Stimulated activated CD4-positive, alpha-beta T cell treated with anti-CD3 and anti-CD28 coated beads, Interleukin-1b, Interleukin-23, amount 100 ng/mL, for 24 hours (primary cell): ENCODE results near the gene ATXN1.
"Not testable (repeated sequence)": the region's sequence is repeated elsewhere in the genome, so short reads cannot be mapped to it uniquely, and the experiment has no call there.

ENCODE experiments used
- DNase-seq, 4 experiments: peaks; one replicate each; pipeline ENCODE4 v3.0.0-alpha.2; 2020; ENCODE audit warnings: low read depth in 4 of 4, low spot score in 1 of 4

Gene ATXN1

DNA sequence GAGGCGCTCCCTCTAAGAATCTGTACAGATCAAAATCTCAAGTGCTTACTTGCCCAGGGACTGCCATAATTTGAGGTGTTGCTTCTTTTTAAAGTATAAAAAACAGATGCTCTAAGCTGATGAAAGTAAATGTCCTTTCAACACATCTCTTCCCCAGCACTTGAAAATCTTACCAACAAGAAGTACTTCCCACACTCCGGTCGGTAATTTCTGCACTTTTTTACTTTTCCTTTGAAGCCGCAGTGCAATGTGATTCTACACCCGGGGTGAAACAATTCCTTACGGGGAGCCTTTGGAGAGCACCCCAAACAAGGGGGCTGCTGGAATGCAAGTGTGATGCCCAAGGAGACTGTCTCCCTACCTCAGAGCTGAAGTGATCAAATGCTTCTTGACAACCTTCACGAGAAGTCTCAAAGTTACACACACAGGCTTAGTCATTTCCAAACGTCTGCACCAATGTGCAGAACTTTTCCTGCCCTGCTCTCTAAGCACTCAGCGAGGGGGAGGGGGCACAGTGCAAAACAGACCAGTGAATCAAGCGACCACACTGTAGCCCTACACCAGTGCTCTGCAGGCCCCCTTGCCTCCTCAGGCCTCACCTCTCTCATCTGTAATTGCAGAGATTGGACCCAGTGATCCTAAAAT lies 56.7 kb downstream of the ATXN1 start:
- peak in 2 of 4 experiments; percentile 53 to 58 for DNase-seq

GRCh38 chr6:16702627-16703378 lies 58.5 kb downstream of the ATXN1 start:
- DNase-seq, result not testable (repeated sequence)

DNA sequence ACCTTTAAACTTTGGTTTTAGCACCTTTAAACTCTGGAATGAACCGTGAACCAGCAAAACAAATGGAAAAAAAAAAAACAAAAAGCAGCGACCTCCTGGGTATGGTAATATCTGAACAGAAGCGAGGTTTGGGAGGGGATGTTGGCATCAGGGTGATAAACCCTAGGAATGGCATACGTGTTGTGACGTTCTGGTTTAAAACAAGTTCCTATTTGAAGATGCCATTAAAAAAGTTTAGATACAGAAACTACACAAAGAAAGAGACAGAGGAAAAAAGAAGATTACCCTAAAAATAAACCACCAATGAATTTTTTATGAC lies 60.4 kb downstream of the ATXN1 start:
- no peak for DNase-seq

DNA sequence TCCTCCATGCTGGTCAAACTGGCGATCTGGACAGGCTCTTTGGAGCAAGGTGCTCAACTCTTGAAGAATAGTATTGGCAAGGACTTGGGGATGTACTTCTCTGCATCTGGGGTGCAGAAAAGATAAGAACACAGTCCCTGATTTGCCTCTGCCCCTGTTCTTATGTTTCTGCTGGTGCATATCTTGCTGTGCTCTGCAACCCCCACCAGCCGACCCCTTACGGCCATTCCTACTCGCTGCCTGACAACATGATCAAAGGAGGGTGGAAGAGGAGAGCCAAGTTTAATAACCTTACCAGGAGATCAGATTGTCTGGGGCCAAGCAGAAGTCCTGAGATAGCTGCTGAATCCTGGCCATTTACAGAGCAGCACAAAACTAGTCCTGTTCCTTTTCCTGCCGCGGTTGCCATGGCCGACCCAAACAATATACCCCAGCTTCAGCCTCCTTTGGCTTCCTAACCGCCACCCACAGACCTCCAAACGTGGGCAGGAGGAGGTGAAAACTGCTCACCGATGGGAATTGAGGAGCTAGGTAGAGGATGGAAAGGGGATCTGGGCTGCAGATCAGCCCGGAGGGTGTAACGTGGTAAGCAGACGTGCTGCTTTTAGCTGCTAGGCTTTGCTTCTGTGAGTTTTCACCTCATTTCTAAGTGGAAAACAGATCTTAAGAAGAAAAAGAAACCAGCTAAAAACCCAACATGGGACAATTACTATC lies 60.9 kb downstream of the ATXN1 start:
- no peak for DNase-seq

GRCh38 chr6:16698997-16699868 lies 62.0 kb downstream of the ATXN1 start:
- DNase-seq, result no peak

- no peak for DNase-seq
These were observed 63.1 kb downstream of the ATXN1 start for GRCh38 chr6:16698162-16698533.

- DNase-seq, result no peak
These were observed 63.7 kb downstream of the ATXN1 start for GRCh38 chr6:16697437-16698161.

GRCh38 chr6:16696496-16696895 lies 64.8 kb downstream of the ATXN1 start:
- DNase-seq, result no peak

DNA sequence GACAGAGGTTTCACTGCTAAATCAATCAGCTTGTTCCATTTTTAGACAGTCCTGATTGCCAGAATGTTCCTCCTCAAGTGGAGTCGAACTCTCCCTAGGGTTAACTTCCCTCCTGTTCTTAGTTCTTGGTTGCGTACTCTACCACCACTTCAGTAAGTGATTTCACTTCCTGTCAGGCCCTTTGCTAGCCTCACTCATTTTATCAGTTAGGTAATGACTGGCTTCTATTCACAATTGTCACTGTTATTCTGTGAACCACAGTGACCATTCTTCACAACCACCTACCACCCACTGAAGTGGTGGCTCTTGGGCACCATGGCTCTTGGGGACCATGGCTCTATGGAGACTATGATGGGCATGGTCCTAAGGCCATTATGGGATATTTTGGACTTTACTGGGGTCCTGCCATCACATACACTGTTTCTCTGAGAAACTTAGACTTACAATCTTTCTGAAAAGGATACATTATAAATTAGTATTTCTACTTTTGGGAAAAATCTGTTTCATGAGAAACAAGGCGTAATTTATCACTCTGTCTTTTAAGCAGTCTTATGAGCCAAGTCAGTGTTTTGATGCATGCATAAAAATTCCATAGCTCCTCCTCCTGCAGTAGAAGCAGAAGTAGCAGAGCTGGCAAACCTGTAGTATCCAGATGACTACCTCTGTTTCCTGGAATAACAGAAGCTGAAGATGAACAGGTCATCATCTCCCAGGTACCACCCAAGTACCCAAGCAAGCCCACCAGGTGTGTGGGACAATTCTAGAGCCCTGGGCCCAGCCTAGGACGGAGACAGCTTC lies 66.3 kb downstream of the ATXN1 start:
- DNase-seq, result no peak

- no peak for DNase-seq
These were observed 69.9 kb downstream of the ATXN1 start for GRCh38 chr6:16691324-16691723.

DNA sequence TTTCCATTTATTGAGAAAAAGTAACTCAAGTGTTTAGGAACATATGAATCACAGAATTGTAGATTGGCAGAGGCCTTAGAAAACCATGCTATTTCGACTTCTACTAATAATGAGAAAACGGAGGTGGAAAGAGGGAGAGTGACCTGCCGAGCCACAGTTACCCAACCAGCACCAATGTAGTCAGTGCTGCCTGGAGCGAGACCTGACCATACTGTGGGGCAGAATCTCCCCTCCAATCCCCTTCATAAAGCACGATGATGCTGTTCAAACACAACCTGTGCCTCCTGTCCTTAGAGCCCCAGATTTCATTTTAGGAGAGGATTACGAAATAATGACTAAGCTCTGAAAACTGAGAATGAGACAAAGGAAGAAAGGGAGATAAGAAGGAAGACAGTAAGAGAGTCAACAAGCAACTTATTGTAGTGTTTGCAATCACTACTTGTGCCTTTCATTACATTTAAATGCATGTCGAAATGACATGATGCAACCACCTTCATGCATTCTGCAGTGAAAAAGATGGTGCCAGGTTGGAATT lies 70.6 kb downstream of the ATXN1 start:
- DNase-seq, result no peak

- DNase-seq, result no peak
These were observed 71.3 kb downstream of the ATXN1 start for GRCh38 chr6:16689788-16690607.

GRCh38 chr6:16688984-16689636 lies 72.2 kb downstream of the ATXN1 start:
- DNase-seq, result no peak

DNA sequence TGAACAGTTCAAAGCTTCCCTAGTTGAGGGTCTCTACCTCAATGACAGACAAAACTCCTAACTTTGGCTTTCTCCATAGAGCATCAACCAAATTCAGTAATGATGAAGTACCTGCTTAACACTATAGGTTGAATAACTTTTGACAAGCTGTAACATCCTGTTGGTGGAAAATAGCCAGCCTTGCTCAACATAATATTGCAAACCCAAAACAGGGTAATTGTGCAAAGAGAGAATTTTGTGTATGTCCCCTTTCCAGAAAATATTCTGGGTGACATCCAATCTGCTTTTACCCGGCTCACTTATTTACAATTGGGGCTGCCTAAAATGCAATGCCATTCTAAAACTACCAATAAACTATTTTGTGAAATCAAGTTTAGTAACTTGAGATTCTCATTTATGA lies 72.8 kb downstream of the ATXN1 start:
- DNase-seq, result no peak

GRCh38 chr6:16687045-16687444 lies 74.2 kb downstream of the ATXN1 start:
- DNase-seq, result no peak

DNA sequence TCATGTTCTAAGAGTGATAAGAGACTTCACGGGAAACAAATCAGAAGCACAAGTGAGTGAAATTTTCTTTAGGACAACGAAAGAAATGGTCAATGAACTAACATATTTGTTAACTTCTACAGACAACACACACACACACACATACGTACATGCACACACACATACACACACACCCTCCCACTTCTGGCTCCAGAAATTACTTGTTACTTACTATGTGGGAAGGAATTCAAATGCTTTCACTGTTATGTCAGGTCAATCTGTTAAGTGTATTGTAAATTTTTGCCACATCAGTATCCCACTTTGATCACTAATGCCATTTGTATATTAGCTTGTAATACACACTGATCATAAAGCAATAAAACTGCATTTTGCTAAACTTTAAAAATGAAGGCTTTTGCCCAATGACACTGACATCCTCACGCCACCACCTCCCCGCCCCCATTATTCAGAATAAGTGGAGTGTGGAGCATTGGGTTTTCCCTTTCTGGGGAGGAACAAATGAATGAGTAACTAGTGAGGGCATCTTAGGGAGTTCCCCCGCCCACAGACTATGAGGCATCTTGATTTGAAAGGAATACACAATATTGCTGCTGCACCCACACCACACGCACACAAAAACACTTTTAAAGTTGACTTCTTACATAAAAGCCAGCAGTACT lies 76.2 kb downstream of the ATXN1 start:
- DNase-seq, result peak; percentile 73 to 87 (median 84)

DNA sequence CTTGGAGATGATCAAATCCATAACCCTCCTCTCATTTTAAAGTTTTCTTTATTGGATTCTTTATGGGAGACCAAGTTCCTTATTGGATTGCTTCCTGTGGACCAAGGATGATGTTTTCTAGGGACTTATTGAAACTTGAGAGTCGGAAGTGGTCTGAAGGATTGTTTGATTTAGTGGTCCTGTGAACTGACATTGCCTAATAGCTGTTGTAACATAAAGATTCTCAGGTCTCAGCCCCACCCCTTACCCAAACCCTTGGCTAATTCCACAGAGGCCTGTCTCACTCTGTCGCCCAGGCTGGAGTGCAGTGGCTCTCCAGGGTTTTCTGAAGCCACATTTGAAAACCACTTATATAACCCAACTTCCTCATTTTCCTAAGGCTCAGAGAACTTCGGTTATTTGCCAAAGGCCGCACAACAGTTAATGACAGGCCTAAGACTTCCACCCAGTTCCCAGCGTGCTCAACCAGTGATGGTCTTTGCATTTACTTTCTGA lies 77.0 kb downstream of the ATXN1 start:
- DNase-seq, result no peak
